ENCODE results near the gene ST6GALNAC3.

GRCh38 chr1:76625886-76626678, 551.5 kb downstream of the ST6GALNAC3 start:
- TF ChIP-seq CTCF (IDR thresholded peaks at IDR 0.05) = no peak
- no peak for TF ChIP-seq POLR2A (IDR thresholded peaks at IDR 0.05)

Measured in heart left ventricle (tissue), 13 donors.